NCI-H748 (cell line): Measurements from ENCODE around the gene CHST4.
A peak's percentile ranks its signal among the peaks of the same experiment; 100 is the strongest.
"Not testable (repeated sequence)": the region's sequence is repeated elsewhere in the genome, so short reads cannot be mapped to it uniquely, and the experiment has no call there.

Experiments
- DNase-seq: peaks from one replicate; lab custom pipeline; 2025; ENCODE audit not compliant: unreplicated experiment; lab: John Stamatoyannopoulos, UW

Gene CHST4

DNA sequence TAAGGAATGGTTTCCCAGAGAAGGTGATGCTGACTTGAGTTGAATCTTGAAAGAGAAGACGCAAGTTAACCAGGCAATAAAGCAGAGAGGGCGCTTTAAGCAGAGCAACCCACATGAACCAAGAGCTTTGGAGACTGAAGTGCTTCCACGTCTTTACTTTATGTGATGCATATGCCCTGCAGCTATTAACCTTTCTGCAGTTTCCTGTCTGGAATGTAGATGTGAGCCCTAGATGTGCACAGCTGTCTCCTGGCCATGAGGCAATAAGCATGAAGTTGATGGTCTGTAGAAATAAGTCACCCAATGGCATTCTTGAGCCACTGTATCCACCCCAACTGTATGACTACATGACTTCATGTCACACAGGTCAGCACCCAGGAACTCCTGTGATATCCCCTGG, 5.7 kb upstream of the CHST4 start:
- no peak for DNase-seq

DNA sequence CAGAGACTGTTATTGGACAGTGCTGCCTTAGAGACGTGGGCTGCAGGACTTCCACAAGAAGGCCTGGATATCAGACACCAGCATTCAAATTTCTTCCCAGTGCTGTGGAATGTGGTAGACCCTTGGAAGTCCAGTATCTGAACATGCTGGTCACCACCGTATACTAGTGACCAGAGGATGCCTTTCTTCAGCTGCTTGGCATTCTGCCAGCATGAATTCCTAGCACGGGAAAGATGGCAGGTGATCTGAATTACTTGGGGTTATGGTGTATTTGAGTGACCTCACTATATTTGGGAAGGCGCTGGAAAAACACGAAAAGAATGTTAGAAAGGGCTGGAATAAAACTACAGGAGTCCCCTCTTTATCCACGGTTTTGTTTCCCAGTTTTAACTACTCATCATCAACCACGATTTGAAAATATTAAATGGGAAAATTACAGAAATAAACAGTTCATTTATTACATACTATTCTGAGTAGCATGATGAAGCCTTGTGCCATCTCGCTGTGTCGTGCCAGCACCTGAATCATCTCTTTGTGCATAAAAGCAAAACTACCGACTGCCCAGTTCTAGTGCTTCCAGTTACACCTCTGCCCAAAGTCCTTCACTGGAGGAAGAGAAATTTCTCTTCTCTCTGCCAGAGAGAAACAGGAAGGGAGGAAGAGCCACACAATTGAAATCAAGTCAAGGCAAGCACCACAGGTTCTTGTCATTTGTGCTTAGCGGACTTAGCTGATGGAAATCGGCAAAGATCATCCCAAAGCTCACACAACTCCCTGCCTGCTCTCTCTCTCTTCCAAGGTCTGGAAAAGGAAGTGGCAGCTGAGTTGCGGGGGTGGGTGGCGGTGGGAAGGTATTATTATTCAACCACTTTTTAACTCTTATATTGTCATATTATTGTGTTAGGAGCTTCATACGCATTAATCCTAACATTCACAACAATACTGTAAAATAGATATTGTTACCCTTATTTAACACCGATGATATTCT, 1.4 kb upstream of the CHST4 start:
- no peak for DNase-seq

DNA sequence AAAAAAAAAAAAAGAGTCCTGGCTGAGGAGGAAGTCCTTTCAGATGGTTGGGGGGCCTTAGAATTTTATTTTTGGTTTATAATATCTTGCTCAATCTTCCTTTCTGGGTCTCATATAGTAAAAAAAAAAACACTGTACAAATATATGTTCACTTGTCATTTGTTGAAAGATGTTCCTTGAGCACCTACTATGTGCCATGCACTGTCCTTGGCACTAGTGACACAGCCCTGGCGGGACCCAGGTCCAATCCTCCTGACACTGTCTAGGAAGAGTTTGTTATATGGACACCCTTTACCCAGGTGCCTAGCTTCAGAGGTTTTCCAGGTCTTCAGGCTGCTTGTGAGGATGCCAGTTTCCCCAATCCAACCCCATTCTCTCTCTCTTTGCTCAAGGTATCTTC, 2.0 kb downstream of the CHST4 start:
- no peak for DNase-seq

DNA sequence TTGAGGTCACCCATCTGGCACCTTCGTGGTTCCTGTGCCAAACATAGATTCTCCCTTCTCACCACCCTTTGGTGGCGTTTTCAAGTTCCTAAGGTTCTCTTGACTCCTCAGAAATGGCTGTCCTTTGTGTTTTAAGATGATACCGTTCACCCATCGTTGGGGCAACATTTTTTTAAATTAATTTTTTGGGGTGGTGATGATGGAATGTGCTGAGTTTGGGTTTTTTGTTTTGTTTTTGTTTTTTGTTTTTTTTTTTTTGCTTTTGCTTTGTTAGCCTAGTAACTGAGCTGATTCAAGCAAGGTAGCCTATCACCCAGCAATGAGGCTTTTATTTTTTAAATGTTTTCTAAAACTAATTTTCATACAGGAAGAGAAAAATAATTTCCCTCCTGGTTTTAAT, 2.6 kb downstream of the CHST4 start:
- DNase-seq, result no peak

DNA sequence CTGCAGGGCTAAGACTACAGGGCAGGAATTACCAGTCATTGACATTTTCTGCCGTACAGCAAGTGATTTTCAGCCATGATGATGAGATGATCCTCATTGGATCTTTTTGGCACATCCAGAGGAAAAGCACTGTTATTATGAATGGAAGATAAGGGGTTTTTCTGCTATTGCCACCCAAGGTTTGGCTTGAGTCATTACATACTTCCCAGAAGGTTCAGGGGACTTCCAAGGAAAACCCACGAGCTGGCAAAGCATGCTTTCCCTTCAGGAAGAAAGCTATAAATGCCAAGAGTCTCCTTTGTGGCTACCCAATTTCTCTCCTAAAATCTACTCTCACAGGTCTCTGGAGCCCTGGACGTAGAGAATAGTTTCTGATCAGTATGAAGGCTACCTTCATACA, 6.1 kb downstream of the CHST4 start:
- no peak for DNase-seq

DNA sequence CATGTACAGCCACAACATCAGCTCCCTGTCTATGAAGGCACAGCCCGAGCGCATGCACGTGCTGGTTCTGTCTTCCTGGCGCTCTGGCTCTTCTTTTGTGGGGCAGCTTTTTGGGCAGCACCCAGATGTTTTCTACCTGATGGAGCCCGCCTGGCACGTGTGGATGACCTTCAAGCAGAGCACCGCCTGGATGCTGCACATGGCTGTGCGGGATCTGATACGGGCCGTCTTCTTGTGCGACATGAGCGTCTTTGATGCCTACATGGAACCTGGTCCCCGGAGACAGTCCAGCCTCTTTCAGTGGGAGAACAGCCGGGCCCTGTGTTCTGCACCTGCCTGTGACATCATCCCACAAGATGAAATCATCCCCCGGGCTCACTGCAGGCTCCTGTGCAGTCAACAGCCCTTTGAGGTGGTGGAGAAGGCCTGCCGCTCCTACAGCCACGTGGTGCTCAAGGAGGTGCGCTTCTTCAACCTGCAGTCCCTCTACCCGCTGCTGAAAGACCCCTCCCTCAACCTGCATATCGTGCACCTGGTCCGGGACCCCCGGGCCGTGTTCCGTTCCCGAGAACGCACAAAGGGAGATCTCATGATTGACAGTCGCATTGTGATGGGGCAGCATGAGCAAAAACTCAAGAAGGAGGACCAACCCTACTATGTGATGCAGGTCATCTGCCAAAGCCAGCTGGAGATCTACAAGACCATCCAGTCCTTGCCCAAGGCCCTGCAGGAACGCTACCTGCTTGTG, 10.7 kb downstream of the CHST4 start:
- DNase-seq, result no peak

DNA sequence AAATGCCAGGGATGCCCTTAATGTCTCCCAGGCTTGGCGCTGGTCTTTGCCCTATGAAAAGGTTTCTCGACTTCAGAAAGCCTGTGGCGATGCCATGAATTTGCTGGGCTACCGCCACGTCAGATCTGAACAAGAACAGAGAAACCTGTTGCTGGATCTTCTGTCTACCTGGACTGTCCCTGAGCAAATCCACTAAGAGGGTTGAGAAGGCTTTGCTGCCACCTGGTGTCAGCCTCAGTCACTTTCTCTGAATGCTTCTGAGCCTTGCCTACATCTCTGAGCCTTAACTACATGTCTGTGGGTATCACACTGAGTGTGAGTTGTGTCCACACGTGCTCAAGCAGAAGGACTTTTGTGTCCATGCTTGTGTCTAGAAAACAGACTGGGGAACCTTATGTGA, 11.4 kb downstream of the CHST4 start:
- DNase-seq, result peak; percentile 47

DNA sequence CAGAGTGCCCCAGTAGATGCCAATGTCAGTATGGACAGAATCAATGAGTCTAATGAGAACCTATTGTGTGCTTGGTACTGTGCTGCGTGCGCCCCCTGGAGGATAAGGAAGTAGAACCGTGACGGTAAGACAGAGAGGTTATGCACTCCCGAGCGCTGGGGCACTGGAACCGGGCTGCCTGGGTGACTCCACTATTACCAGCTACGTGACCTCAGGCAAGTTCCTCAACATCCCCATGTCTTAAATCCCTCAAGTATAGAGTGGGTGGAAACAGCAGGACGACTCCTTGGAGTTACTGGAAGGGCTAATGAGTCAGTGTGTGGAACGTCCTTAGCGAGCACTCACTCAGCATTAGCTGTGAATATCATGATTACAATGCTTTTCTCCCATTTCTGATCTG, 16.2 kb downstream of the CHST4 start:
- DNase-seq, result peak; percentile 47

DNA sequence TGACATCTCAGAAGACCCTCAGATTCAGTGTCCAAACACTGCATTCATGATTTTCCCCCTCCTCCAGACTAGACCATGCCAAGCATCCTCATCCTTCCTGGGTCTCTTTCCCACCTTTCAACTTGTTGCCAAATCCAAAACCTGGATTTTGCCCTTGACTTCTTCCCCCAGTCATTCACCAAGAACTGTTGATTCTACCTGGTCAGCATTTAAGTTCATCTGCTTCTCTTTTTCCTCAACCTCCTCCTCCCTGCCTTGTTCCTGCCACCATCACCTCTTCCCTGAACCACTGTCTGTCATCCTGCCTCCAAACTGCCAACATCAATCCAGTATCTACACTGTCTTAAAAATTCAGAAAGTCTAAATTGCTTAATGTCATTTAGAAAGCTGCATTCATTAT, 20.9 kb downstream of the CHST4 start:
- no peak for DNase-seq

DNA sequence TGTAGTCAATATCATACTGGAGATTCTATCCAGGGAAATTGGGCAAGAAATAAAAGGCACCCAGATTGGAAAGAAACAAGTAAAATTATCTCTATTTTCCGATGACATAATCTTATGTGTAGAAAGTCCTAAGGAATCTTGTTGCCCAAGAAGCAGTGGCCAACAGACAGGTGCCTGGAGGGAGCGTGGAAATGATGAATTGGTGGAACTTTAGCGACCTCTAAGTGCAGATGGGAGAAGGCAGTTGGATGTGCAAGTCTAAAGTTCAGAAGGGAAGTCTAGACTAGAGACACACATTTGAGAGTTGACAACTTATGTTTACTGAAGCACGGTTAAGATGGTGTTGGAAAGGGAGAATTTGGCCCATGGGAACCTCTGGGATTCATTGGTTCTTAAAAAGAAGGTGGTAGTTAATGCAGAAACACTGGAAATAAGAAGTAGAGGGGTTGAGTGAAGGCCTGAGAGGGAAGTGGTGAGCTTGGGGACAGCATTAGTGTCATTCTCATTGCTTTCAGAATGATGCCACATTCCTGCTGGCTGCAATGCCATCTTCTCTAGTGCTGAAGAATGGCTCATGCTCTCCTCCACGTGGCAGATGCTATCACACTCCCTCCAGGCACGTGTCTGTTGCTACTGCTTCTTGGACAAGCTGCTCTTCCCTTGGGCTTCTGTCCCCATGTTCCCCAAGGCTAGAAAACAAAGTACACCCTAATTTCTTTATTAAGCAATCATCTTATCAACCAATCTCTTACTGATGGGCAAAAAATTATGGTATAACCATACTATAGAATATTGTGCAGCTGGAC, 26.7 kb downstream of the CHST4 start:
- DNase-seq, result no peak

DNA sequence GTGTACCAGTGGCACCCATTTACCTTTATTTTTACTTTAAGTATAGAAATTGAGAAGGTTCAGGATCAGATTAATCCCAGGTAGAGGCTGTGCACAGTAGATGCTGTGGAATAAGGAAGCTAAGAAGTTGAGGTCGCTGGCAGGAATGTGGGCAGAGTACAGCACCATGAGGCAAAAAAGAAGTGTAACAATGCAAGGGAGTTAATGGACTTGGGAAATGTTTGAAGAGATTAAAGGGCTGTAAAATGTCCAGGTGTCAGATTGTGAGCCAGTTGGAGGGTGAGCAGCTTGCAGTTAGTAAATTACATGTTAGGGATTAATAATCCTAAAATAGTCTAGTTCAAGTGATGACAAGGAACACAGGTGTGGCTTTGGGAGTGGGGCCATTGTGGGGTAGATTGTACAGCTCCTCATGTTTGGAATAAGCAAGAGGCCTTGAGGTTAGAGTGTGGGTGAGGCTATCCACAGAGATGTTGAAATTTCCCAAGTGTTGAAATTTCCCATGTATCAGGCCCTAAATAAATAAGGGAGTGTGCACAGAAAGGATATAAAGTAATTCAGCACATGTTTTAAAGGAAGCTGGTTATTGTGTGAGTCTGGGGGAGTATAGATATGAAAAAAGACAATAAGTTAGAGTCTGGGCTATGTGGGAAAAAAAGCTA, 29.1 kb downstream of the CHST4 start:
- no peak for DNase-seq

DNA sequence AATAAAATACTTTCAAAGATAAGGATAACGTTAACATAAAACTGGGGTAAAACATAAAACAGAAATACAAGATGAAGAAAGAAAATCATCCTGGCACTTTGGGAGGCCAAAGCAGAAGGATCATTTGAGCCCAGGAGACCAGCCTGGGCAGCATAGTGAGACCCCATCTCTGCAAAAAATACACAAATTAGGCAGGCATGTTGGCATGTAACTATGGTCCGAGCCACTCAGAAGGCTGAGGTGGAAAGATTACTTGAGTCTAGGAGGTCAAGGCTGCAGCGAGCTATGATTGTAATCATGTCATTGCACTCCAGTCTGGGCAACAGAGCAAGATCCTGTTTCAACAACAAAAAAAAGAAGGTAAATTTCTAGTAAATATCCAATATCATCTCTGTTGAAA, 31.1 kb downstream of the CHST4 start:
- DNase-seq, result no peak

DNA sequence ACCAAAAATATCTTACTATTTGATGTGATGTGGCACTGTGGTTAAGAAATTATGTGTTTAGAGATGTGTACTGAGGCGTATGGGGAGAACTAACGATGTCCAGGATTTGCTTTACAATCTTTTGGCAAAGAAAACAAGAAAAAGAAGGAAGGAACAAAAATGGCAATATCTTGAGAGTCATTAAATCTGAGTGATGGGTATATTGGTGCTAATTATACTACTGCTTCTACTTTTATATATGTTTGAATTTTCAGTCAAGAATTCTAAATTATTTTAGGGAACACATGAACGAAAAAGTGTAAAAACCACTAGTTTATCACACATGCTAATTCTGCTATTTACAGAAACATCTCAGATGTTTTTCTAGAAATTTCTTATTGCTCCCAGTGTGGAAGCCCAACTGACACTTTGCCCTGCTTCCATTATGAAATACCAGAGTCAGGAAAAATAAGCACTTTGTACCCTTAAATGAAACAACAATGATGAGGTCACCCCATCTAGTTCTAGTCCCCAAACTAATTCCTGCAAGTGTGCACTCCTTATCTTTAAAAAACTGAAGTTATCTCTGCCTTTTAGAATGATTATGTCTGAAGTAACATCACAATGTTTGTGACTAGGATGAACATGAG, 31.8 kb downstream of the CHST4 start:
- no peak for DNase-seq

DNA sequence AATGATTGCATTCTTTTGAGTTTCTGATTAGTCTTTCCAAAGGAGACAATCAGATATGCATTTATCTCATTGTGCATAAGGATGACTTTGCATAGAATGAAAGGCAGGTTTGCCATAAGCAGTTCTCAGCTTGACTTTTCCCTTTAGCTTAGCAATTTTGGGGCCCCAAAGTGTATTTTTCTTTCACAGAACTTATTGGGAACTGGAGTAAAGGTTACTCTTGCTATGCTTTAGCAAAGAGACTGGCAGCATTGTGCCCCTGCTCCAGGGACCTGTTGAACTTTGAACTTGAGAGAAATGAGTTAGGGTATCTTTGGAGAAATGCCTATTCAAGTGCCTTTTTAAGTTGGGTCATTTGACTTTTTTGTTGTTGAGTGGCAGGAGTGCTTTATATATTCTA, 33.6 kb downstream of the CHST4 start:
- DNase-seq, result no peak

DNA sequence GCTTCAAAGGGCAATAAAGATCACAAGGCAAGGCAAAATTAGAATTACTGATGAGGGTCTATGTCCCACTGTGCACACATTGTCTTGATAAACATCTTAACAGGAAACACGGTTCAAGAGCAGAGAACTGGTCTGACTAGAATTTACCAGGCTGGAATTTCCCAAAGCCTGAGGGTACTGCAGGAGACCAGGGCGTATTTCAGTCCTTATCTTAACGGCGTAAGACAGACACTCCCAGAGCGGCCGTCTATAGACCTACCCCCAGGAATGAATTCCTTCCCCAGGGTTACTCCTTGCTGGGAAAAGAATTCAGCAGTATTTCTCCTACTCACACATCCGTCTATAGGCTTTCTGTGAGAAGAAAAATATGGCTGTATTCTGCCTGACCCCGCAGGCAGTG, 35.7 kb downstream of the CHST4 start:
- not testable (repeated sequence) for DNase-seq

DNA sequence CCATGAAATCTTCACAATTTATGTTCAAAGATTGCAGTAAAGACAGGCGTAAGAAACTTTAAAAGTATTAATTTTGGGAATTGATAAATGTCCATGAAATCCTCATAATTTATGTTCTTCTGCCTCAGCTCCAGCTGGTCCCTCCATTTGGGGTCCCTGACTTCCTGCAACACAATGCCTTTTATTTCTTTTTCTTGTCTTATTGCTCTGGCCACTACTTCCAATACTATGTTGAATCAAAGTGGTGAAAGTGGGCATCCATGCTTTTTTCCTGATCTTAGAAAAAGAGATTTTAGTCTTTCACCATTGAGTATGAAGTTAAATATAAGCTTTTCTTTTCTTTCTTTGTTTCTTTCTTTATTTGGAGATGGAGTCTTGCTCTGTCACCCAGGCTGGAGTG, 36.3 kb downstream of the CHST4 start:
- DNase-seq, result no peak

DNA sequence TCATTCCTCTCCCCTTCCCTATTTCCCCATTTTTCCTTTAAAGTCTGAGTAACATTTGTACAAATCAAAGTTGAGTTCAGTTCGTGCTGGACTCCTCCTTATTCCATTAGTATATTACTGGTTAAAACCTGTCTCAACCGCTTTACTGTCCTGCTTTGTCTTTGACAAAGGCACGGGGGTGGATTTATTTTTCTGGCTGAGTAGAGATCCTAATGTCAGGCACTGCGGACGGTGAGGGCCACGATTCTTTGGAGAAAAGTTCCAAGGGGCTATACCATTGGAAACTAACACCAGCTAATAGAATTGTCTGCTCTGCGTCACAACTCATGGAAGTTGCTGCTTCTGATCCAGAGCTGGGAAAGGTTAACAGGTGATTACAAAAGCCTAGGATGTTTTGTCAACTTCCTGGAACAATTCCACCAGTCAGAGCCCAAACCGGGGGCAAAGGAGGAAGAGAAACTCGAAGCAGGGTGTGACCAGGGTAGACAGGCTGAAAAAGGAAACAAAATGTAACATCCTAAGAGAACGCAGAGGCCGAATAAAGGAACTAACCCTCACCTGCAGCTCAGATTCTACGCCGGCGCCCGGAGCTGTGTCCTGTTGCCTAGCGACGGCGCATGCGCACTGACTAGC, 38.2 kb downstream of the CHST4 start:
- no peak for DNase-seq

DNA sequence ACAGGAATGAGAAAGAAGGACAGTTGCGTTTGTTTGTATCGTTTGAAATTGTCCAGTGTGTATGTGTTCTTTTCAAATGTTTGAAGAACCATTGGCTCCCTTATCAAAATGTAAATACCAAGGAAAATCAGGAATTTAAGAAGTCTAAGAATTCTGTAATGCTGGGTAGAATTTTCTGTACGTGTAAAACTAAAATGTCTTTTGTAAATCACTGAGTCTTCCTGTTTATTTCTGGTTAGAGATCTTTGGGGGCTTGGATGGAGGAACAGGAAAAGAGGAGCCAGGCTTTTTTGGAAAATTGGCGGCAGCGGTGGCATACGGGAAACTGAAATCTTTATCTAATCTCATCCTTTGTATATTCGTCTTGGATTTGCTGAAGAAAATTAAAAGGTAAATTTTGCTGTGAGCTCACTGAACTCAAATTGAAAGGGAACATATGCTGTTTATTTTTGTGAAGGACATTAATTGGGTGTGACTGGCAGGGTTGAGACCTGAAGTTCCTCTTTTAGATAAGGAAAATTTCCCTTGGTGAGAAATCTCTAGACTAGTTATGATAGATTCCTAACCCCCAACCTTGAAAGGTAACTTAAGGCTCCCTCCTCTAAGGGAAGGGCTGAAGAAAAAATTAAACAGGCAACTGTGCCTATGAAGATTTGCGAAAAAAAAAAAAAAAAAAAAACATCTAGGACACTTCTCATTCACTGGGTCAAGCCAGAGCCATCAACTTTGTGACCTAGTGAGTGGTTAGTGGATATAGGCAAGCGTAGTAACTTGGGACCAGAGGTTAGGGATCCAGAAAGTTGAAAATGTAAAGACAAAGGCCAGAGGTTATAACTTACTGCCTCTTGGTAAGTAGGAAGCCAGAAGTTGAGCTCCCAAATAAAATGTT, 39.8 kb downstream of the CHST4 start:
- no peak for DNase-seq

DNA sequence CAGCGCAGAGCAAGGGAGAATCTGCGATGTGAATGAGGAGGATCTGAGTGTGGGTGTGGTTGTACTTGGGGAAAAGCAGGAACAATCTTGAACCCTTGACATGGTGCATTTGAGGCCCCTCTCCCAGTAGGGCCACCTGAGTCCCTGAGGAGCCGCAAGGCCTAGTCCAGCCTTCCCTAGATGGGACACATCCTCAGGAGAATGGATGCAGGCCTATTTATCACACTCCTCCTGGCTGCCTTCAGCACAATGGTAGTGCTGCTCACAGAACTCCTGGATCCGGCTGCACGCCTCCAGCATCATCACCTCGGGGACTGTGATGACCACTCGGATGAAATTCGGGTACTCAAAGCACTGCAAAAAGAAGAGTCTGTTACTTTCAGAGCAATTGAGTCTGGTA, 41.7 kb downstream of the CHST4 start:
- DNase-seq, result no peak
